Endothelial cell (in vitro differentiated cells): ENCODE results near the gene TARDBP. TPM values are rescaled to one million over a fixed set of nuclear protein-coding genes. Genes with fewer than 3 reads are reported as not detected.
A peak's percentile ranks its signal among the peaks of the same experiment; 100 is the strongest.
"Not testable (repeated sequence)": the region's sequence is repeated elsewhere in the genome, so short reads cannot be mapped to it uniquely, and the experiment has no call there.

Experiments
- DNase-seq: peaks from one replicate; pipeline ENCODE4 v3.0.0; 2021; ENCODE audit warnings: low spot score
- H3K27ac Mint-ChIP-seq: one replicate; pipeline ENCODE4 v1.8.0; 2021; ENCODE audit warnings: mixed read lengths, inconsistent platforms; ENCODE audit not compliant: unreplicated experiment
- H3K27me3 Mint-ChIP-seq: one replicate; pipeline ENCODE4 v1.8.0; 2021; ENCODE audit warnings: mild to moderate bottlenecking, moderate library complexity, mixed read lengths, inconsistent platforms; ENCODE audit not compliant: unreplicated experiment
- H3K36me3 Mint-ChIP-seq: one replicate; pipeline ENCODE4 v1.8.0; 2021; ENCODE audit warnings: mild to moderate bottlenecking, low read depth, mixed read lengths, inconsistent platforms; ENCODE audit not compliant: unreplicated experiment
- H3K4me1 Mint-ChIP-seq: one replicate; pipeline ENCODE4 v1.8.0; 2021; ENCODE audit warnings: mild to moderate bottlenecking, mixed read lengths, inconsistent platforms; ENCODE audit not compliant: unreplicated experiment
- H3K4me3 Mint-ChIP-seq: one replicate; pipeline ENCODE4 v1.8.0; 2021; ENCODE audit warnings: mild to moderate bottlenecking, mixed read lengths, inconsistent platforms; ENCODE audit not compliant: unreplicated experiment
- H3K9me3 Mint-ChIP-seq: one replicate; pipeline ENCODE4 v1.8.0; 2021; ENCODE audit warnings: mixed read lengths, inconsistent platforms; ENCODE audit not compliant: unreplicated experiment
- CTCF ChIP-seq: fragments of 200-600 bp; sonication (generic); IDR thresholded peaks from one replicate; pipeline ENCODE4 v1.5.0; 2021; ENCODE audit warnings: antibody characterized with exemption; ENCODE audit not compliant: unreplicated experiment
- total RNA-seq: library from RNA; stranded (reverse); fragmentation: NEBNext Ultra II Directional; extraction: Animal tissue kit (Norgen Biotek cat#: 25700); gene quantifications from one replicate; pipeline ENCODE4 v1.2.1, GENCODE V29; 2021; ENCODE audit not compliant: unreplicated experiment

The TARDBP gene
- total RNA-seq, 1 donor from 2014 or later = 161 TPM

- Mint-ChIP-seq H3K36me3 (peaks cover 51% of the 10 kb centered on the region), H3K27me3 (peaks cover 1% of the 10 kb centered on the region), H3K4me1 (no peaks in the 10 kb centered on the region), H3K4me3 (peak overlapping the region; percentile 18), H3K9me3 (no peaks in the 10 kb centered on the region), H3K27ac (no peak overlapping the region)
- TF ChIP-seq CTCF = no peak
- no peak for DNase-seq
Measured at GRCh38 chr1:11071463-11072215, 59.2 kb downstream of the TARDBP start.

- Mint-ChIP-seq H3K9me3 (no peaks in the 10 kb centered on the region), H3K27me3 (peaks cover 1% of the 10 kb centered on the region), H3K4me1 (no peaks in the 10 kb centered on the region), H3K36me3 (peaks cover 52% of the 10 kb centered on the region), H3K27ac (no peak overlapping the region), H3K4me3 (no peak overlapping the region)
- TF ChIP-seq CTCF = no peak
- DNase-seq = no peak
Measured at GRCh38 chr1:11072216-11072917, 59.9 kb downstream of the TARDBP start.

- H3K36me3 Mint-ChIP-seq = peaks cover 55% of the 10 kb centered on the region
- H3K27ac Mint-ChIP-seq, H3K9me3 Mint-ChIP-seq, H3K4me3 Mint-ChIP-seq, DNase-seq, H3K4me1 Mint-ChIP-seq, H3K27me3 Mint-ChIP-seq: not testable (repeated sequence)
Measured at GRCh38 chr1:11073398-11073797, 60.9 kb downstream of the TARDBP start.

Other genes starting within 250 kb of the TARDBP start
- 6.3 TPM for gene CASZ1, start 216.0 kb upstream of the TARDBP start, total RNA-seq
- gene MASP2, start 34.6 kb downstream of the TARDBP start, total RNA-seq = not detected
- gene SRM, start 47.4 kb downstream of the TARDBP start, total RNA-seq = 51.0 TPM
- gene EXOSC10, start 87.2 kb downstream of the TARDBP start, total RNA-seq = 80.6 TPM
- not detected for gene ANGPTL7, start 176.7 kb downstream of the TARDBP start, total RNA-seq
- gene MTOR, start 249.9 kb downstream of the TARDBP start, total RNA-seq = 61.9 TPM